ENCODE data around the gene IL20RB.

Gene IL20RB, protein sequence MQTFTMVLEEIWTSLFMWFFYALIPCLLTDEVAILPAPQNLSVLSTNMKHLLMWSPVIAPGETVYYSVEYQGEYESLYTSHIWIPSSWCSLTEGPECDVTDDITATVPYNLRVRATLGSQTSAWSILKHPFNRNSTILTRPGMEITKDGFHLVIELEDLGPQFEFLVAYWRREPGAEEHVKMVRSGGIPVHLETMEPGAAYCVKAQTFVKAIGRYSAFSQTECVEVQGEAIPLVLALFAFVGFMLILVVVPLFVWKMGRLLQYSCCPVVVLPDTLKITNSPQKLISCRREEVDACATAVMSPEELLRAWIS

GRCh38 chr3:136957751-136958288 lies at the start of gene IL20RB:
TSS of gene IL20RB (plus strand) at chr3:136957983. CDS start at chr3:136958114, 131 bp downstream.
- DNase-seq = no peak

- no peak for DNase-seq
Observed at GRCh38 chr3:136908297-136908696, 49.5 kb upstream of the IL20RB start.

GRCh38 chr3:136909187-136909586 lies 48.6 kb upstream of the IL20RB start:
- DNase-seq = no peak

GRCh38 chr3:136910697-136911096 lies 47.1 kb upstream of the IL20RB start:
- DNase-seq = no peak

GRCh38 chr3:136913168-136913567 lies 44.6 kb upstream of the IL20RB start:
- DNase-seq = no peak

DNA sequence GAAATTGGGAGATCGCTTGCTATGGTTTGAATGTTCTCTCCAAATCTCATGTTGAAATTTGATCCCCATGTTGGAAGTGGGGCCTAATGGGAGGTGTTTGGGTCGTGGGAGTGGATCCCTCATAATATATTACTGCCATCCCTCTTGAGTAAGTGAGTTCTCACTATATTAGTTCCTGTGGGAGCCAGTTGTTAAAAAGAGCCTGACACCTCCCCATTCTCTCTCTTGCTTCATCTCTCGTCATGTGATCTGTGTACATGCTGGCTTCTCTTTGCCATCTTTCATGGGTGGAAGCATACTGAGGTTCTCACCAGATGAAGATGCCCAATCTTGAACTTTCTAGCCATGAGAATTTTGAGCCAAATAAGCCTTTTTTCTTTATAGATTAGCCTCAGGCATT lies 43.0 kb upstream of the IL20RB start:
- DNase-seq = no peak

GRCh38 chr3:136916223-136916622 lies 41.6 kb upstream of the IL20RB start:
- no peak for DNase-seq

- DNase-seq = no peak
Observed at GRCh38 chr3:136919799-136920580, 37.8 kb upstream of the IL20RB start.

DNA sequence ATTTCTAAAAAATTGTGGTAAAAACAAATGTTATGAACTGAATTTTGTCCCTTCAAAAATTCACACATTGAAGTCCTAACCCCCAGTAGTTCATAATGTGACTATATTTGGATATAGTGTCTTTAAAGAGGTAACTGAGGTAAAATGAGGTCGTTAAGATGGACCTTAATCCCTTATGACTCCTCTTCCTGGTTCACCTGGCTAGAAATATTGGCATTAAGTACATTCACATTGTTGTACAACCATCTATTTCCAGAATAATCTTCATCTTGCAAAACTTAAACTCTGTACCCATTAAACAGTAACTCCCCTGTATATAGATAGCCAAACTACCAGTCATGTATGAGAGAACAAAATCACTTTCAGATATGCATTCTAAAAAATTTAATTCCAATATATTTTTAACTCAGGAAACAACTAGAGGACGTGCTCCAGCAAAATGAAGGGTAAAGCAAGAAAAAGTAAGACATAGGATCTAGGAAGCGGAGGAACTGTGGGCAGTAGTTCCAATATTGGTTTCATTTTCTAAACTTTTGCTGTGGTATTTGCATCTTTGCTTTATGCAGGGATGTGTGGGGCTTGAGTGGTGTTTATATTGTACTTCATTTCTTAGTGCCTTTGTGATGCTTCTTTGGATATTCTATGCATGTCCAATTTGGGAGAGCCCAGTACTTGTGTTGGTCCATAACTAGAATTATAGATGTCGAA lies 36.7 kb upstream of the IL20RB start:
- no peak for DNase-seq

DNA sequence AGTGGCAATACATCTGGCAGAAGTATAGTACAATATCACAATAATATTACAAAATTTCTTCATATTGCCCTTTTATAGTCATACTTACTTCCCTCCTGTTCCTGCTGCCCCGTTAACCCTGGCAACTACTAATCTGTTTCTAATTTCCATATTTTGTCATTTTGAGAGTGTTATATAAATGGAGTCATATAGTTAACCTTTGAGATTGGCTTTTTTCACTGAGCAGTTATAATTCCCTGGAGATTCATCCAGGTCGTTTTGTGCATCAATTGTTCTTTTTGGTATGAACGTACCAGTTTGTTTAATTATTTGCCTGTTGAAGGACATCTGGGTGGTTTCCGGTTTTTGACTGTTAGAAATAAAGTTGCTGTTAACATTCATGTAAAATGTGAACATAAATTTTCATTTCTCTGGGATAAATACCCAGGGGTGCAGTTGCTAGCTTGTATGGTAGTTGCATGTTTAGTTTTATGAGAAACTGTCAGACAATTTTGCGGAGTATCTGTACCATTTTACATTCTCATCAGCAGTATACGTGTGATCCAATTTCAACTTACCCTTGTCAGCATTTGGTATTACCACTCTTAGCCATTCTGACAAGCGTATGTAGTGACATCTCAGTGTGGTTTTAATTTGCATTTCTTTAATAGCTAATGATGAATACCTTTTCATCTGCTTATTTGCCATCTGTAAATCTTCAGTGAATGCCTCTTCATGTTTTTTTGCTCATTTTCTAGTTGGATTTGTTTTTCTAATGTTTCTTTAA lies 32.2 kb upstream of the IL20RB start:
- no peak for DNase-seq

DNA sequence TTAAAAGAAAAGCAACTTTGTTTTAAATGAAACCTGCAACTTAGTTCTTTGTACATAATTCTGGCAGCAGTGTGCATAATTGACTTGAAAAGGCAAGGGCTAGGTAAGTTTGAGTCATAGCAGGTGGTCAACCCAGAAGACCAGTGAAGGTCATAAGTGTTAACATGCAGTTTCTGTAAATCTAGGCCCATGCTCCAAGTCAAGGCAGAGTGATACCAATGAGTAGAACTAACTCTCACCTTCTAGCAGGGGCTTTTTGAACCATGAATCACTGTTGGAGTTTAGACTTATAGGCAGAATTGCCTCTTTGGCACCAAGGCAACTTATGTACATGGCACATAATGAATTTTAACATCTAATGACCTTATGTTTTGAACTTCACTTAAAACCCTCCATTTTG lies 29.5 kb upstream of the IL20RB start:
- DNase-seq = no peak

GRCh38 chr3:136929977-136930670 lies 27.7 kb upstream of the IL20RB start:
- DNase-seq = no peak

DNA sequence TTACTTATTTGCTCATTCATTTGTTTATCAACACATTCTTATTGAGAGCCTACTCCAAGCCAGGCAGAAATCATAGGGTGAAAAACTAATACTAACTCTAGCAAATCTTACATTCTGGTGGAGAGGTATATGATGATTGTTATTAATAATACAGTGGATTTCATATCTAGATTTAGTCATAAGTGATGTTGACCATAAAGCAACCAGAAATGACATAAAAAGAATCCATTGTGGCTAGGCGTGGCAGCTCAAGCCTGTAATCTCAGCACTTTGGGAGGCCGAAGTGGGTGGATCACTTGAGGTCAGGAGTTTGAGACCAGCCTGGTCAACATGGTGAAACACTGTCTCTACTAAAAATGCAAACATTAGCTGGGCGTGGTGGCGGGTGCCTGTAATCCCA lies 26.2 kb upstream of the IL20RB start:
- DNase-seq = no peak

DNA sequence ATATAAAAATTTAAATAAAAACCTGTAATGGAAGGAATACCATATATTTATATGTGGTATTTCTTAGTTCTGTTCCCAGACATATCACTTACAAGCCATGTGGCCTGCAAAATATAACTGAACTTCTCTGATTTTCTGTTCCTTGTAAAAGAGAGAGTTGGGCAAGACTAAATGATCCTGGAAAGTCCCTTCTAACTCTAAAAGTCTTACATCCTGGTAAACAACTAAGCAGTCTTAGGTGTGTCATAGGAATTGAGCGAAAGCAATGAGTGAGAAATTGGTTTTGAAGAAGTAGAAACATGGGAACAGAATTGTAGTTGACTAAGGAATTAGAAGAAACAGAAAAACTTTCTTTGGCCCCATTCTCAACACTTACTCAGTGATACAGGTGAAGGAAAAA lies 25.3 kb upstream of the IL20RB start:
- no peak for DNase-seq

- DNase-seq = no peak
Observed at GRCh38 chr3:136932978-136933772, 24.6 kb upstream of the IL20RB start.

DNA sequence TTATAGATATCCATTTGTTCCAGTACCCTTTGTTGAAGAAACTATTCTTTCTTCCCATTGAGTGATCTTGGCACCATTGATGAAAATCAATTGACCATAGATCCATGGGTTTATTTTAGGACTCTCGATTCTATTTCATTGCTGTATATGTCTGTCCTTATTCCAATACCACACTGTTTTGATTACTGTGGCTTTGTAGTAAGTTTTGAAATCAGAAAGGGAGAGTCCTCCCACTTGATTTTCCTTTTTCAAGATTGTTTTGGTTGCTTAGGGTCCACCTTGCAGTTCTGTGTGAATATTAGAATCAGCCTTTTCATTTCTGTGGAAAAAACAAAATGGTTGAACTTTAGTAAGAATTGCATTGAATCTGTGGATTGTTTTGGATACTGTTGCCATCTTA lies 20.6 kb upstream of the IL20RB start:
- DNase-seq = no peak

GRCh38 chr3:136937851-136938250 lies 19.9 kb upstream of the IL20RB start:
- DNase-seq = no peak

- no peak for DNase-seq
Observed at GRCh38 chr3:136938334-136938733, 19.4 kb upstream of the IL20RB start.

DNA sequence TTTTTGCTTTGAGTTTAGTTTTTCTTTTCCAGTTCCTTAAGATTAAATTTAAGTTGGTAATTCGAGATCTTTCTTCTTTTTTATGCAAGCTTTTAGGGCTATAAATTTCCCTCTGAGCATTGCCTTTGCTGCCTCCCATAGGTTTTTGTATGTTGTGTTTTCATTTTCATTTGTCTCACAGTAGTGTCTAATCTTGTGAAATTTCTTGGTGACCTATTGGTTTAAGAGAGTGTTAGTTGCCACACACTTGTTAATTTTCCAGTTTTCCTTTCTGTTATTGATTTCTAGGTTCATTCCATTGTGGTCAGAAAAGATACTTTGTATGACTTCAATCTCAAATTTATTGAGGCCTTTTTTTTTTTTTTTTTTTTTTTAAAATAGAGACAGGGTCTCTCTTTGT lies 18.3 kb upstream of the IL20RB start:
- no peak for DNase-seq

DNA sequence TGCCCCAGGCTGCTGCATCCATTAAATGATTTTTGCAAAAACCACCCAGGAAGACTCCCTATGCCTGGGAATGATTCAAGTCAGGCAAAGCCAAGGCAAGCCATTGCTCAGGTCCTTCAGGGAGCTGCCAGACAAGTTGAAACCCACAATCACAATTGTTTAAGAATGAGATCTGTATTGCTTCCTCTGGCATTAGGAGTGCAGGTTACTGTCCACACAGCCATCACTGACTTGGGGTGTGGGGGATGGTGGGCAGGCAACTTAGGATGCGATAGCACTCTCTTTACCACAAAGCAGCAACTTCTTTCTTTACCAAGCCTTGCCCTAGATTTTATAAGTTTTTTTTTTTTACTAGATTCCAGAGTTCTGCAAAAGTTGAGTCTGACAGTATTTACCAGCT lies 15.0 kb upstream of the IL20RB start:
- DNase-seq = no peak

GRCh38 chr3:136943436-136943835 lies 14.3 kb upstream of the IL20RB start:
- DNase-seq = no peak
